Thoracic aorta (tissue), 2 donors: ENCODE measurements around the gene MYADML2. TPM values are rescaled to one million over a fixed set of nuclear protein-coding genes. Genes with fewer than 3 reads are reported as not detected.
"Not testable (repeated sequence)": the region's sequence is repeated elsewhere in the genome, so short reads cannot be mapped to it uniquely, and the experiment has no call there.

Experiments used
- ATAC-seq: fragments of 150-250 bp; one replicate; pipeline ENCODE4 v1.8.0; 2017; ENCODE audit warnings: low read depth; ENCODE audit not compliant: insufficient number of reproducible peaks, low FRiP score
- DNase-seq: peaks from one replicate; pipeline ENCODE4 v3.0.0-alpha.2; 2020; ENCODE audit warnings: low spot score
- H3K27ac ChIP-seq, 2 donors: fragments of 200-600 bp; sonication (generic); 1 replicate in 1 of 2; 2 replicates in 1 of 2; pipeline ENCODE4 v1.5.1; 2016; ENCODE audit warnings: mild to moderate bottlenecking in 2 of 2, moderate library complexity in 2 of 2
- H3K27me3 ChIP-seq: fragments of 200-600 bp; sonication (generic); replicated peaks from 2 replicates; pipeline ENCODE4 v1.6.0; 2016; ENCODE audit warnings: mild to moderate bottlenecking; ENCODE audit not compliant: insufficient read depth
- H3K36me3 ChIP-seq: fragments of 200-600 bp; sonication (generic); one replicate; pipeline ENCODE4 v1.5.1; 2016
- H3K4me1 ChIP-seq, 2 donors: fragments of 200-600 bp; sonication (generic); 1 replicate in 1 of 2; 2 replicates in 1 of 2; pipeline versions ENCODE4 v1.5.1 to v1.6.0; 2016; ENCODE audit warnings: low read depth in 2 of 2, mild to moderate bottlenecking in 1 of 2; ENCODE audit not compliant: control insufficient read depth in 1 of 2
- H3K4me3 ChIP-seq: fragments of 200-600 bp; sonication (generic); 2 replicates; pipeline ENCODE4 v1.5.1; 2016; ENCODE audit warnings: mild to moderate bottlenecking
- H3K9me3 ChIP-seq: fragments of 200-600 bp; sonication (generic); 2 replicates; pipeline ENCODE4 v1.5.1; 2016
- total RNA-seq, 2 donors: library from RNA; depleted of rRNA; stranded (reverse); fragments of >200 nt; gene quantifications; one replicate each; pipeline versions ENCODE4 v1.1.0 to v1.2.3, GENCODE V29; 2016
- TF ChIP-seq, protein P1 (sequence below): fragments of 200-600 bp; sonication (generic); IDR thresholded peaks from one replicate; pipeline ENCODE4 v1.5.1; 2019; ENCODE audit warnings: antibody characterized with exemption

MYADML2 gene
- total RNA-seq, 2 donors from 2014 or later, result not detected

DNA sequence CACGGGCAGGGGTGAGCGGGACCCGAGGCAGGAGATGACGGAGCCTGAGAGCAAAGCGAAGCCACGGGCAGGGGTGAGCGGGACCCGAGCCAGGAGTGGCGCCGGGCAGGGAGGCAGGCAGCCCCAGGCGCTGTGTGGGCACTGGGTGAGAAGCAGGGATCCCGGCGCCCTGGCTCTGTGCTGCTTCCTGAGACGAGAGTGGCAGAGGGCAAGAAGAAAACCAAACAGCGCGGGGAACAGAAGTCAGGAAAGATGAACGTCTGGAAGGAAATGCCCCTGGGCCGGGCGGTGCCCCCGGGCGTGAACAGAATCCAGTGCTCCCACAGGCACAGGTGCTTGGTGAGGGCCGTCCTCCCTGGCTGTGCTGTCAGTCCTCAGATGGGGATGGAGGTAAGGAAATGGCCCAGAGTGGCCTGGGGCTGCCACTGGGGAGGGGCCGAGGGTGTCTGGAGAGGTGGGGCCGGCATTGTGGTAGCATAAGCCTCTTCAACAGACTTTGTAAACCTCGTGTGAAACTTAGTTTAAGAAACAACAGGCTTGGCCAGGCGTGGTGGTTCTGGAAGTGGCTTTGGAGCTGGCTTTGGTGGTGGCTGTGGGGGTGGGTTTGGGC is 40.2 kb upstream of the MYADML2 start:
- ATAC-seq, result no peak
- Histone ChIP-seq H3K4me1 (peaks cover 8 to 12% of the 10 kb centered on the region in 2 donors), H3K9me3 (no peaks in the 10 kb centered on the region), H3K27me3 (no peaks in the 10 kb centered on the region), H3K36me3 (peaks cover 20% of the 10 kb centered on the region), H3K27ac (no peak overlapping the region), H3K4me3 (no peak overlapping the region)
- TF ChIP-seq, protein P1, sequence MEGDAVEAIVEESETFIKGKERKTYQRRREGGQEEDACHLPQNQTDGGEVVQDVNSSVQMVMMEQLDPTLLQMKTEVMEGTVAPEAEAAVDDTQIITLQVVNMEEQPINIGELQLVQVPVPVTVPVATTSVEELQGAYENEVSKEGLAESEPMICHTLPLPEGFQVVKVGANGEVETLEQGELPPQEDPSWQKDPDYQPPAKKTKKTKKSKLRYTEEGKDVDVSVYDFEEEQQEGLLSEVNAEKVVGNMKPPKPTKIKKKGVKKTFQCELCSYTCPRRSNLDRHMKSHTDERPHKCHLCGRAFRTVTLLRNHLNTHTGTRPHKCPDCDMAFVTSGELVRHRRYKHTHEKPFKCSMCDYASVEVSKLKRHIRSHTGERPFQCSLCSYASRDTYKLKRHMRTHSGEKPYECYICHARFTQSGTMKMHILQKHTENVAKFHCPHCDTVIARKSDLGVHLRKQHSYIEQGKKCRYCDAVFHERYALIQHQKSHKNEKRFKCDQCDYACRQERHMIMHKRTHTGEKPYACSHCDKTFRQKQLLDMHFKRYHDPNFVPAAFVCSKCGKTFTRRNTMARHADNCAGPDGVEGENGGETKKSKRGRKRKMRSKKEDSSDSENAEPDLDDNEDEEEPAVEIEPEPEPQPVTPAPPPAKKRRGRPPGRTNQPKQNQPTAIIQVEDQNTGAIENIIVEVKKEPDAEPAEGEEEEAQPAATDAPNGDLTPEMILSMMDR, result no peak
- no peak for DNase-seq

DNA sequence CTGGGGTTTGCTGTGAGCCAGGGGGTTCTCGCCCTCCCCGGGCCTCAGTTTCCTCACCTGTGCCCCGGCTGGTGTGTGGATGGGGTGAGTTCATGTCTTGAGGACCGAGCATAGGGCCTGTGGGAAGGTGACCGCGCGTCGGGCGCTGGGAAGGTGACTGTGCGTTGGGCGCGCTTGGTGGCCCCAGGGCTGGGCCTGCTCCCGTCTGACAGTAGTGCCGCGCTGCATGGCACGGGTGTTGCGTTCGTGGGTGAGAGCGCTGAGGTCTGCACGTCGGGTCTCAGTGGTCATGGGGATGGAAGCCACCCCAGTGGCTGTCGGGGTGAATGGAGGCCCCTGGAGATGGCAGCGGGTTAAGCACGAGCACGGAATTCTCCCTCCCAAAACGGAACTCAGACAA is 39.6 kb upstream of the MYADML2 start:
- H3K36me3 ChIP-seq, result peaks cover 20% of the 10 kb centered on the region
- ATAC-seq, result no peak
- TF ChIP-seq, protein P1, result no peak
- no peak overlapping the region for H3K4me3 ChIP-seq
- no peak for DNase-seq
- no peaks in the 10 kb centered on the region for H3K27me3 ChIP-seq
- H3K4me1 ChIP-seq, result peaks cover 2 to 6% of the 10 kb centered on the region in 2 donors
- H3K27ac ChIP-seq, result no peak overlapping the region
- H3K9me3 ChIP-seq, result no peaks in the 10 kb centered on the region

DNA sequence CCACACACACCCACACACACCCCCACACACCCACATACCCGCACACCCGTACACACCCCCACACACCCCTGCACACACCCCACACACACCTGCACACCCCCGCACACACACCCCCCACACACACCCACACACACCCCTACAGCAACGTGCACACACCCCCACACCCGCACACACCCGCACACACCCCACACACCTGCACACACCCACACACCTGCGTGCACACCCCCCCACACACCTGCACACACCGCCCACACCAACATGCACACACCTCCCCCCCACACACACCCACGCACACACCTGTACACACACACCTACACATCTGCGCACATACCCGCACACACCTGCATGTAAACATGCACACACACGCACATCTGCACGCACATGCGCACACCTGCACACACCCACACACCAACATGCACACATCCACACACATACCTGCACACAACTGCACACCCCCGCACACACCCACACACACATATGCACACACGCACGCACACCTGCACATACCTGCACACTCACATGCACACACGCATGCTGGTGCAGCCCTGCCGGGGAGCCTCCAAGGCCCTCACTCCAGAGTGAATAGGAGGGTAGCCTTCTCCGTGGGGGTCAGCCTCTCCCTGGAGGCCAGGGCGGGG is 37.9 kb upstream of the MYADML2 start:
- TF ChIP-seq, protein P1, result no peak
- H3K36me3 ChIP-seq, result peaks cover 20% of the 10 kb centered on the region
- no peak for ATAC-seq

DNA sequence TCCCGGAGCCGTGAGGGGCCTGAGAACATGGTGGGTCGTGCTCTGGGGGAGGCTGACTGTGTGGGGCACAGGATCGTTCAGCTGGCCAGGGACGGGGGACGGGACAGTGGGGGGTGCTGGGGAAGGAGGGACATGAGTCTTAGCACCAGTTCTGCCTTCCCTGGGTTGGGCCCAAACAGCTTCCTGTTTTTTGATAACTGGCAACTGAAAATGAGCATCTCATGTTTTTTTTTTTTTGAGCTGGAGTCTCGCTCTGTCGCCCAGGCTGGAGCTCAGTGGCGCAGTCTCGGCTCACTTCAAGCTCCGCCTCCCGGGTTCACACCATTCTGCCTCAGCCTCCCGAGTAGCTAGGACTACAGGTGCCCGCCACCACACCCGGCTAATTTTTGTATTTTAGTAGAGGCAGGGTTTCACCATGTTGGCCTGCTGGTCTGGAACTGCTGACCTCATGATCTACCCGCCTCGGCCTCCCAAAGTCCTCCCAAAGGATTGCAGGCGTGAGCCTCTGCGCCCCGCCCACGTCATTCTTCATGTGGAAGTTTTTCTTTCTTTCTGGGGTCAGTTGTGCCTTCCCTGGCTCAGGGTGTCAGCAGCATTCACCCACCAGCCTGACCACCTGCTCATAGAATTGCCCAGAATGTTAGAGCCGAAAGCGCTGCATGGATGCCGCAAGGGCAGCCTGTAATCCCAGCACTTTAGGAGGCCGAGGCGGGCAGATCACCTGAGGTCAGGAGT is 36.8 kb upstream of the MYADML2 start:
- ATAC-seq, result no peak
- Histone ChIP-seq H3K27ac (no peak overlapping the region), H3K27me3 (no peaks in the 10 kb centered on the region), H3K36me3 (peaks cover 20% of the 10 kb centered on the region), H3K9me3 (no peaks in the 10 kb centered on the region), H3K4me3 (no peak overlapping the region), H3K4me1 (peaks cover 0 to 3% of the 10 kb centered on the region in 2 donors)
- TF ChIP-seq, protein P1, result no peak
- DNase-seq, result no peak

More for the DNA sequence above, 37.9 kb upstream of the MYADML2 start:
- H3K4me1 ChIP-seq, result no peaks in the 10 kb centered on the region
- DNase-seq, result no peak
- no peaks in the 10 kb centered on the region for H3K9me3 ChIP-seq
- no peaks in the 10 kb centered on the region for H3K27me3 ChIP-seq
- no peak overlapping the region for H3K4me3 ChIP-seq
- H3K27ac ChIP-seq, result no peak overlapping the region

DNA sequence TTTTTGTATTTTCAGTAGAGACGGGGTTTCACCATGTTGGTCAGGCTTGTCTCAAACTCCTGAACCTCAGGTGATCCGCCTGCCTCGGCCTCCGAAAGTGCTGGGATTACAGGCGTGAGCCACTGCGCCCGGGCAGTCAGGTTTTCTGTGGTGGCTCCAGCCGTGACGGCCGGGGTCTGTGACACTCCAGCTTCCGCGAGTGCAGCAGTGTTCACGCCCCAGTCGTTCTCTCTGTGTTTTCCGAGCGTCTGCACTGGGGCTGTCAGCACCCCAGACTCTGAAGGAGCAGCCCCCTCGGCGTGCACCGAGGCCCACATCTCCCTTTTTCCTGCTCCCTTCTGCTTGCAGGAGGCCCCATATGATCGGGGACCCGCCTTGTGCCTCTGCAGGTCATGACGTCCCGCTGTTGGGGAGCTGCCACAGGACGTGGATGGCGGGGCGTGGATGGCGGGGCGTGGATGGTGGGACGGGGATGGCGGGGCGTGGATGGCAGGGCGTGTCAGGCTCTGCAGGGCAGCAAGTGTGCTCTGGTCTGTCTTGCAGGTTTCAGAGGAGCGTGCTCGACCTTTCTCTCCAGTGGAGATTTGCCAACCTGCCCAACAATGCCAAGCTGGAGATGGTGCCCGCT is 36.1 kb upstream of the MYADML2 start:
- Histone ChIP-seq H3K27me3 (no peaks in the 10 kb centered on the region), H3K4me3 (no peak overlapping the region), H3K27ac (no peak overlapping the region), H3K36me3 (peaks cover 20% of the 10 kb centered on the region), H3K4me1 (peaks cover 5 to 9% of the 10 kb centered on the region in 2 donors), H3K9me3 (no peaks in the 10 kb centered on the region)
- ATAC-seq, result no peak
- DNase-seq, result no peak
- TF ChIP-seq, protein P1, result no peak

DNA sequence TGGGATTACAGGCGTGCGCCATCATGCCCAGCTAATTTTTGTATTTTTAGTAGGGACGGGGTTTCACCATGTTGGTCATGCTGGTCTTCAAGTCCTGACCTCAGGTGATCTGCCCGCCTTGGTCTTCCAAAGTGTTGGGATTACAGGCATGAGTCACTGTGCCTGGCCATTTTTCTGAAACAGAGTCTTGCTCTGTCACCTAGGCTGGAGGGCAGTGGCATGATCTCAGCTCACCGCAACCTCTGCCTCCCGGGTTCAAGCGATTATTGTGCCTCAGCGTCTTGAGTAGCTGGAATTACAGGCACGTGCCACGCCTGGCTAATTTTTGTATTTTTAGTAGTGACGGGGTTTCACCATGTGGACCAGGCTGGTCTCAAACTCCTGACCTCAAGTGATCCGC is 34.5 kb upstream of the MYADML2 start:
- not testable (repeated sequence) for DNase-seq, H3K27ac ChIP-seq, H3K4me3 ChIP-seq, ATAC-seq, H3K9me3 ChIP-seq, H3K27me3 ChIP-seq
- Histone ChIP-seq H3K4me1 (peaks cover 10 to 15% of the 10 kb centered on the region in 2 donors), H3K36me3 (peaks cover 20% of the 10 kb centered on the region)
